GM21717 (cell line): Measurements from ENCODE around the gene TBCK.

ENCODE experiments used
- ATAC-seq: cut with Tn5 transposase; IDR thresholded peaks from one replicate; pipeline ENCODE4 v1.9.1; 2021; ENCODE audit warnings: mild to moderate bottlenecking, moderate library complexity; ENCODE audit not compliant: unreplicated experiment

The TBCK gene

GRCh38 chr4:106315968-106316772 lies at the start of gene TBCK, which contains the start of gene AIMP1:
TSS of gene TBCK (minus strand) at chr4:106316209. CDS start at chr4:106308960, 7,249 bp downstream.
TSS of gene AIMP1 (plus strand) at chr4:106316550. CDS start at chr4:106325010, 8,460 bp downstream.
- peak; percentile 91 for ATAC-seq

- no peak for ATAC-seq
Measured at GRCh38 chr4:106365613-106366012, 49.6 kb upstream of the TBCK start.

GRCh38 chr4:106364282-106364681 lies 48.3 kb upstream of the TBCK start:
- ATAC-seq = no peak

- ATAC-seq = no peak
Measured at GRCh38 chr4:106362086-106362825, 46.2 kb upstream of the TBCK start.

GRCh38 chr4:106358899-106359298 lies 42.9 kb upstream of the TBCK start:
- ATAC-seq = no peak

- no peak for ATAC-seq
Measured at GRCh38 chr4:106355193-106355592, 39.2 kb upstream of the TBCK start.

GRCh38 chr4:106353786-106354185 lies 37.8 kb upstream of the TBCK start:
- no peak for ATAC-seq

- ATAC-seq = no peak
Measured at GRCh38 chr4:106351016-106351415, 35.0 kb upstream of the TBCK start.

GRCh38 chr4:106347167-106347566 lies 31.2 kb upstream of the TBCK start:
- ATAC-seq = no peak

GRCh38 chr4:106344647-106344970 lies 28.6 kb upstream of the TBCK start:
- ATAC-seq = no peak

GRCh38 chr4:106343865-106344646 lies 28.0 kb upstream of the TBCK start:
- no peak for ATAC-seq

- no peak for ATAC-seq
Measured at GRCh38 chr4:106340774-106341173, 24.8 kb upstream of the TBCK start.

GRCh38 chr4:106339431-106339830 lies 23.4 kb upstream of the TBCK start:
- no peak for ATAC-seq

- no peak for ATAC-seq
Measured at GRCh38 chr4:106338671-106339070, 22.7 kb upstream of the TBCK start.

GRCh38 chr4:106337916-106338315 lies 21.9 kb upstream of the TBCK start:
- no peak for ATAC-seq

- no peak for ATAC-seq
Measured at GRCh38 chr4:106336618-106337017, 20.6 kb upstream of the TBCK start.

GRCh38 chr4:106334741-106335470 lies 18.9 kb upstream of the TBCK start:
- no peak for ATAC-seq

- ATAC-seq = no peak
Measured at GRCh38 chr4:106333186-106333585, 17.2 kb upstream of the TBCK start.

- ATAC-seq = peak; percentile 89
Measured at GRCh38 chr4:106329041-106329618, 13.1 kb upstream of the TBCK start.

GRCh38 chr4:106325800-106326199 lies 9.8 kb upstream of the TBCK start:
- no peak for ATAC-seq
